GM21360 (cell line): ENCODE data around the gene ATAD3C.
"Not testable (repeated sequence)": the region's sequence is repeated elsewhere in the genome, so short reads cannot be mapped to it uniquely, and the experiment has no call there.

Experiments used
- ATAC-seq: cut with Tn5 transposase; IDR thresholded peaks from one replicate; pipeline ENCODE4 v1.9.1; 2021; ENCODE audit warnings: mild to moderate bottlenecking, moderate library complexity; ENCODE audit not compliant: unreplicated experiment

Gene ATAD3C

DNA sequence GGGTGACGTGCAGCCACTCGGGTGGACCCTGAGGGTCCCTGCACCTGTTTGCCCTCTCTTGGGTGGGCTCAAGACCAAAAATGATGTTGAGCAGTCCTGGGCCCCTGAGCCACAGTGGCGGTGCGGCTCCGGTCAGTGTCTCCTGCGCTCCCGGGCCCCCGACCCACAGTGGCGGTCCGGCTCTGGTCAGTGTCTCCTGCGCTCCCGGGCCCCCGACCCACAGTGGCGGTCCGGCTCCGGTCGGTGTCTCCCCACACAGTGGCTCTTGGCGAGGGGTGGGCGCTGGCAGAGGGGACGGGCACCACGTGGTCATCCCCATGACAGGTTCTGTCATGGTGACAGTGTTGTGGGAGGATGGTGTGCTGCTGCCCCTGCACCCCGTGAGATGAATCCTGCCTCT lies 44.8 kb downstream of the ATAD3C start:
- ATAC-seq = not testable (repeated sequence)

GRCh38 chr1:1495461-1495975 lies 46.0 kb downstream of the ATAD3C start:
- not testable (repeated sequence) for ATAC-seq

DNA sequence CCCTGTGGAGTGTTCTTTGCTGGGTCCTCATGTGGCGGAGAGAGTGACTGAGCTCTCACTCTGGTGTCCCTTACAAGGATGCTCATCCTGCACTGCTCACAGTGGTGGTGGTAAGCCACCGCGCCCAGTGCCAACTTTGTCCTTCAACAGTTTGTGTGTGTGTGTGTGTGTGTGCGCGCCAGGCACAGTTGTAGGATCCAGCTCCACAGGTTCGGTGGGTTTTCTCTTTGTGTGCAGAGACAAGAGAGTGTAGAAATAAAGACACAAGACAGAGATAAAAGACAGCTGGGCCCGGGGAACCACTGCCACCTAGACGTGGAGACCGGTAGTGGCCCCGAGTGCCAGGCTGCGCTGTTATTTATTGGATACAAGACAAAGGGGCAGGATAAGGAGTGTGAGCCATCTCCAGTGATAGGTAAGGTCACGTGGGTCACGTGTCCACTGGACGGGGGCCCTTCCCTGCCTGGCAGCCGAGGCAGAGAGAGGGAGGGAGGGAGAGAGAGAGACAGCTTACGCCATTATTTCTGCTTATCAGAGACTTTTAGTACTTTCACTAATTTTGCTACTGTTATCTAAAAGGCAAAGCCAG lies 55.4 kb downstream of the ATAD3C start:
- ATAC-seq = not testable (repeated sequence)

GRCh38 chr1:1505366-1505798 lies 55.9 kb downstream of the ATAD3C start:
- ATAC-seq = peak; percentile 54

DNA sequence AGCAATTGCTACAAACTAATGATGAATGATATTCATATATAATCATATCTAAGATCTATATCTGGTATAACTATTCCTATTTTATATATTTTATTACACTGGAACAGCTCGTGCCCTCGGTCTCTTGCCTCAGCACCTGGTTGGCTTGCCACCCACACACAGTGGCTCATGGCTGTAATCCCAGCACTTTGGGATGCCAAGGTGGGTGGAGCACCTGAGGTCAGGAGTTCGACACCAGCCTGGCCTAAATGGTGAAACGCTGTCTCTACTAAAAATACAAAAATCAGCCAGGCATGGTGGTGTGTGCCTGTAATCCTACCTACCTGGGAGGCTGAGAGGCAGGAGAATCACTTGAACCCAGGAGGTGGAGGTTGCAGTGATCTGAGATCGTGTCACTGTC lies 56.3 kb downstream of the ATAD3C start:
- not testable (repeated sequence) for ATAC-seq

DNA sequence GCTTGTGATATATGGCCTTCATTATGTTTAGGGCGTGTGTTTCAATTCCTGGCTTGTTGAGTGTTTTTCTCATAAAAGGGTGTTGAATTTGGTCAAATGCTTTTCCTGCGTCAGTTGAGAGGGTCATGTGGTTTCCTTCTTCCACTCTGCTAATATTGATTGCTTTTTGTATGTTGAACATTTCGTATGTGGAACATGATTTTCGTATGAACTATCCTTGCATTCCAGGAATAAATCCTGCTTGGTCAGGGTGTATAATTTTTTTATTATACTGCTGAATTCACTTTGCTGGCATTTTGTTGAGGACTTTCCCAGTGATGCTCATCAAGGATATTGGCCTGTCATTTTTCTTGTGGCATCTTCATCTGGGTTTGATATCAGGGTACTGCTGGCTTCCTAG lies 57.8 kb downstream of the ATAD3C start:
- no peak for ATAC-seq

GRCh38 chr1:1508775-1509464 lies 59.4 kb downstream of the ATAD3C start:
- not testable (repeated sequence) for ATAC-seq

- not testable (repeated sequence) for ATAC-seq
Measured at GRCh38 chr1:1509465-1509850, 60.0 kb downstream of the ATAD3C start.

DNA sequence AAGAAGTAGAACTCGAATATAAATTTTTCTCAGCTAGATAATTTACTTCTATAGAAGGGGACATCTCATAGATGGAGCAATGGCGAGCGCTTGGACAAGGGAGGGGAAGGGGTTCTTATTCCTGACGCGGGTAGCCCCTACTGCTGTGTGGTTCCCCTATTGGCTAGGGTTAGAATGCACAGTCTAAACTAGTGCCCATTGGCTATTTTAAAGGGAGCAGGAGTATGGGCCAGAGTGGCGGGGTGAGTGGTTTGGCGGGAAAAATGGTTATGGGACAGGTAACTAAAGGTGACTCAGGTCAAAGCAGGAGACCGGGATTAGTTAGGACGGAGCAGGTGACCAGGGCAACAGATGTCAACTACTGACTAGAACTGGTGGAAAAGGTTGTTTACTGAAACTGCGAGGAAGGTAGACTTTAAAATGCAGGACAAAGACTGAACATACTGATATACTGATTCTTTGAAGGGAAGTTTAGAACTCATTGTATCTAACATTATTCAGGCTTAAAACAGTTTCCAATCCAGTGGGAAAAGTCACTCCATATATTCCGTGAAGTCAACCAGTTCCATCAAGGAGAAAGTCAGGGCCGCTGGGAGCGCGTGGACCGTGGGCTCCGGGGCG lies 61.5 kb downstream of the ATAD3C start:
- ATAC-seq = no peak

DNA sequence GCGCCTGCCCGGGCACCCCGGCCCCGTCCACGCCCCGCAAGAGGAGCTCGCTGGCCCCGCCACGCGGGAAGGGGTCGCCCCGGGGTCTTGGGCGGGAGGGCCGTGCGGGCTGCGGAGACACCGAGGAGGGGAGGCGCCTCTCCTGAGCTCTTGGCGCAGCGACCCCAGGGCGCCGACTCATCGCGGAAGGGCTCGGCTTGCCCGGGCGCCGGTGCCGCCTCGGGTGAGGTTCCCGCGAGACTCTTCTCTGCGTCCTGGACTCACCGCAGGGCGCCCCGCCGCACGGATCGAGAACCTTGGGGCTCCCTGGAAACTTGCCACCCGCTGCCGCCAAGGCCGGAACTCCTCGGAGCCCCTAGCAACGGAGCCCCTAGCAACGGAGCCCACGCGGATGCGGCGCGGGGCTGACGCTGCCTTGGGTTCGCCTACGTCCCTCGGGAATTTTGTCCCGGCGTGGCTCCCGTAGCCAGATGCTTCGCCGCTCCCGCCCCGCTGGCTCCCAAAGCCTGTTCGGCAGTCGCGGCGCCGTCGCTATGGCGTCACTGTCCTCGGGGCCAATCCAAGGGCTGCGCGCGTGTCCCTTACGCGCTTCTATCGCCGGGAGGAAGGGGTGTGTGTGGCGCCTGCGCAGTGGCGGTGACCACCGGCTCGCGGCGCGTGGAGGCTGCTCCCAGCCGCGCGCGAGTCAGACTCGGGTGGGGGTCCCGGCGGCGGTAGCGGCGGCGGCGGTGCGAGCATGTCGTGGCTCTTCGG lies 62.2 kb downstream of the ATAD3C start, which contains the start of gene ATAD3A:
TSS of gene ATAD3A (plus strand) at position 630 of the 753 bp plus-strand sequence. CDS start at position 737, 107 bp downstream.
- peak; percentile 87 for ATAC-seq

DNA sequence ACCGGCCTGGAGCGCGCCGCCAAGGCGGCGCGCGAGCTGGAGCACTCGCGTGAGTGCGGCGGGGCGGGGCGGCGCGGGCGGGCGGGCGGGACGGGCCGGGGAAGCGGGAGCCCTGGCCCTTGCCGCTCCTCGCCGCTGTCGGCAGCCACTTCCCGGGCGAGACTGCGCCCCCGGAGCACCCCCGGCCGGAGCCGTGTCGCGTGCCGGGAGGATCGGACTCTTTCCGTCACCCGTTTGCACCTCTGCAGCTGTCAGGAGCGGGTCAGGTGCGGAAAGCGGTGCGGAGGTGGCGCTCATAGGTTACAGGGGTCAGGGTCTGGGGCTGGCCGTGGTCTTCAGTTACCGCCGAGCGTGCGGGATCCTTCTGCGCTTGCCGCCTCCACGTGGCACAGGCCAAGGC lies 62.9 kb downstream of the ATAD3C start:
- ATAC-seq = peak; percentile 12

- not testable (repeated sequence) for ATAC-seq
Measured at GRCh38 chr1:1513675-1514074, 64.2 kb downstream of the ATAD3C start.

DNA sequence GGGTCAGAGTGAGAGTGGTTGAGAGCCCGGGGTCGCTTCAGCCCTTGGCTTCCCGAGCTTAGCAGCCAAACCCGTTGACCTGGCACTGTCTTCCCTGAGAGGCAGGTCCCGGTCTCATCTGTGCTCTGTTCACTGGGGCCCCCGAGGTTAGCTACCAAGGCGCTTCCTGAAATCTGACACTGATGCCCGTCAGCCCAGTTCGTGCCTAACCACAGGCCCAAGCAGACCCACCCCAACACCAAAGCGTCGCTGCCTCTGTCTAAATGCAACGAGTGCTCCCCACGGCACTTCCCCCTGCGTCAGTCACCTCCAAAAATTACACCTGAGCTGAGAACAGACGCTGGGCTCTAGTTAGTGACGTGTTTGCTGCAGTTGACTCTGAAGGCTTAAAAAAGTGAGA lies 64.9 kb downstream of the ATAD3C start:
- ATAC-seq = not testable (repeated sequence)

DNA sequence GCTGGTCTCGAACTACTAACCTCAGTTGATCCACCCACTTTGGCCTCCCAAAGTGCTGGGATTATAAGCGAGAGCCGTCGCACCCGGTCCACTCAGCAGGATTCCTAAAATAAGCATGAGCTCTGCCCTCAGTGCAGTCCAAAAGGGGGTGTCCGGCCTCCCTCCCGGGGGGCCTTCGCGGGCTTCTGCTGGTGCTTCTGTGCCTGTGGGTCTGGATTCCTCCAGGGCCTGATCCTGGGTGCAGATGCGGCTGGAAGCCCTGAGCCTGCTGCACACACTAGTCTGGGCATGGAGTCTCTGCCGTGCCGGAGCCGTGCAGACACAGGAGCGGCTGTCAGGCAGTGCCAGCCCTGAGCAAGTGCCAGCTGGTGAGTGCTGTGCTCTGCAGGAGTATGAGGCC lies 67.4 kb downstream of the ATAD3C start:
- ATAC-seq = not testable (repeated sequence)

DNA sequence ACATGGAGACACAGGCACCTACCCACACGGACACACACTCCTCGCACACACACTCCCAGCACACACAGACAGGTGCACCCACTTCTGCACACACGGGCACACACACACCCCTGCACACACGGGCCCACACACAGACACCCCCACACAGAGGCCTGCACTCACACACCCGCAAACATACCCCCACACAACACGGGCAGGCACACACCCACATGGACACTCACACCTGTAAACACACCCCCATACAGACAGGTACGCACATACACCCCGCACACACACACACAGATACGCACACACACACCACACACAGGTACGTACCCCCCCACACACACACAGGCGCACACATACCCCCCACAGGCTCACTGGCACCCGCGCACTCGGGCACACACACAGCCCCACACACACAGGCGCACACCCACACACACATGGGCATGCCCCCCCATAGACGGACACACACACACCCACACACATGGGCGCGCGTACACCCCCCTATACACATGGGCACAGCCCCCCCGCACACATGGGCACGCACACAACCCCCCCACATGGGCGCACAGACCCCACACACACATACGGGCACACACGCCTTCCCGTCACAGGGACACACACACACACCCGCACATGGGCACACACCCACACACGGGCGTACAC lies 68.6 kb downstream of the ATAD3C start:
- no peak for ATAC-seq

DNA sequence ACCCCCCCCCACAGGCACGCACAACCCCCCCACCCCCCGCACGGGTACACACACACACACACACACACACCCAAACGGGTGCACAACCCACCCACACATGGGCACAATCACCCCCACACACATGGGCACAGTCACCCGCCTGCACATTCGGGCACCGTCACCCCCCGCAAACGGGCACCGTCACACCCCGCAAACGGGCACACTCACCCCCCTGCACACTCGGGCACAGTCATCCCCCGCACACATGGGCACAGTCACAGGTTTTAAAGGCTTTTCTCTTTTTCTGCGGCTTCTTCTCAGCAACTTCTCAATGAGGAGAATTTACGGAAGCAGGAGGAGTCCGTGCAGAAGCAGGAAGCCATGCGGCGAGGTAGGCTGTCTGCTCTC lies 69.1 kb downstream of the ATAD3C start:
- not testable (repeated sequence) for ATAC-seq
